Memory B cell (primary cell): Measurements from ENCODE around the gene GLI3.

Experiments
- ATAC-seq: fragments of 150-1000 bp; cut with Tn5 transposase; 2 replicates; pipeline ENCODE4 v1.10.0; 2021; ENCODE audit warnings: low read depth, mild to moderate bottlenecking, moderate library complexity
- DNase-seq, 2 donors: peaks; one replicate each; pipeline ENCODE4 v3.0.0; 2022; ENCODE audit warnings: low spot score in 2 of 2
- H3K27ac Mint-ChIP-seq: one replicate; pipeline ENCODE4 v1.8.0; 2022; ENCODE audit warnings: mild to moderate bottlenecking, moderate library complexity, mixed read lengths
- H3K27me3 Mint-ChIP-seq: one replicate; pipeline ENCODE4 v1.8.0; 2022; ENCODE audit warnings: mixed read lengths
- H3K36me3 Mint-ChIP-seq: one replicate; pipeline ENCODE4 v1.8.0; 2022; ENCODE audit warnings: mild to moderate bottlenecking, mixed read lengths
- H3K4me1 Mint-ChIP-seq: one replicate; pipeline ENCODE4 v1.8.0; 2022; ENCODE audit warnings: mixed read lengths
- H3K4me3 Mint-ChIP-seq: one replicate; pipeline ENCODE4 v1.8.0; 2022; ENCODE audit warnings: mild to moderate bottlenecking, moderate library complexity, mixed read lengths
- H3K9me3 Mint-ChIP-seq: one replicate; pipeline ENCODE4 v1.8.0; 2022; ENCODE audit warnings: mixed read lengths

GLI3 gene

DNA sequence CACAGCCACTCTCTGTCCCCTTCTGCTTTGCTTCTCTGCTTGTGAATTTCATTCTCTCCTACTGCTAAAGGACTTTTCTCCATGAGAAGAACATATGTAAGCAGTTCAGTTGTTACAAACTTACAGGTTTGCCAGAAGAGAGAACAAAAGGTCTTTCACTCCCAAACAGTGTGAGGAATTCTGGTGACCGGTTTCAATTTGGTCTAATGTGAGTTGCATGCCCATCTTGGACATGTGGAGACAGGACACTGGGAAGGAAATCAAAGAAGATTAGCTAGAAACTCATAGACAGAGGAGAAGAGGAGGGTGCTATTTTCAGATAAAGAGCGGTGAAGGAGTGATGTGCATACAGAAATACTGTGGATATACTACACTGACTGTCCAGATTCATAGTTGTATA, 324.6 kb downstream of the GLI3 start:
- Mint-ChIP-seq H3K4me1 (peaks cover 11% of the 10 kb centered on the region), H3K36me3 (no peaks in the 10 kb centered on the region), H3K27me3 (no peaks in the 10 kb centered on the region), H3K27ac (no peak overlapping the region), H3K9me3 (no peaks in the 10 kb centered on the region), H3K4me3 (no peak overlapping the region)
- ATAC-seq (no peak), DNase-seq (no peak)

DNA sequence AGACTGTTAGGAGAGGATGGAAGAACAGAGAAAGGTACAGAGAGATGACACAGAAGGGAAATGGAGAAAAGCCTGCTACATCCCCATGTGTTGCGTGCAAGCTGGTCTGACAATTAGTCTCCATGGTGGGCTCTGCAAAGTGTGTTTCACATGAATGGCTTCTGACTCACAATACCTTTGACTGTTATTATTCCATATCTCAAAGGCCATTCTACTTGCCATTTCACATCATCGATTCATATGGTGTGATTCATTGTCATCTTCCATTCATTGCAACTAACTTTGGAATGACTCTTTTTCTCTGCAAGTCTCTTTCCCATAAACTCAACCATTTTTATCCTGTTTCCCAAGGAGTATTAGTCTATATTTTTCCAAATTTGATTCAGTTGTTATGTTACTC, 325.2 kb downstream of the GLI3 start:
- Mint-ChIP-seq H3K4me1 (peaks cover 15% of the 10 kb centered on the region), H3K27me3 (no peaks in the 10 kb centered on the region), H3K9me3 (no peaks in the 10 kb centered on the region), H3K36me3 (no peaks in the 10 kb centered on the region), H3K4me3 (no peak overlapping the region), H3K27ac (peak overlapping the region; percentile 12)
- ATAC-seq (no peak), DNase-seq (no peak)
